Activated CD4-positive, alpha-beta T cell treated with anti-CD3 and anti-CD28 coated beads, Interleukin-2, amount 50 U/mL, for 16 hours (primary cell): ENCODE measurements around the gene SAP25.
"Not testable (repeated sequence)": the region's sequence is repeated elsewhere in the genome, so short reads cannot be mapped to it uniquely, and the experiment has no call there.

ENCODE experiments used
- DNase-seq: peaks from one replicate; pipeline ENCODE4 v3.0.0-alpha.2; 2020

The SAP25 gene

GRCh38 chr7:100528108-100528866 lies 45.4 kb downstream of the SAP25 start:
- DNase-seq = not testable (repeated sequence)

GRCh38 chr7:100523192-100523591 lies 50.5 kb downstream of the SAP25 start:
- not testable (repeated sequence) for DNase-seq
